GM20000 (cell line): ENCODE measurements around the gene APOLD1.

Source experiments
- DNase-seq: peaks from one replicate; pipeline ENCODE4 v3.0.0; 2012; ENCODE audit warnings: low spot score
- CTCF ChIP-seq: IDR thresholded peaks from 2 replicates; pipeline ENCODE4 v1.5.1; 2012; ENCODE audit warnings: mild to moderate bottlenecking, control low read depth; ENCODE audit errors: extremely low read depth, missing control alignments

APOLD1 gene

GRCh38 chr12:12770262-12770661 lies 15.2 kb upstream of the APOLD1 start:
- DNase-seq, result no peak
- no peak for TF ChIP-seq CTCF

- TF ChIP-seq CTCF, result no peak
- no peak for DNase-seq
Measured at GRCh38 chr12:12774791-12775190, 10.7 kb upstream of the APOLD1 start.

- no peak for DNase-seq
- no peak for TF ChIP-seq CTCF
Measured at GRCh38 chr12:12776261-12776660, 9.2 kb upstream of the APOLD1 start.

GRCh38 chr12:12777092-12777491 lies 8.4 kb upstream of the APOLD1 start:
- no peak for TF ChIP-seq CTCF
- no peak for DNase-seq

- DNase-seq, result no peak
- TF ChIP-seq CTCF, result no peak
Measured at GRCh38 chr12:12779007-12779406, 6.5 kb upstream of the APOLD1 start.

- DNase-seq, result no peak
- no peak for TF ChIP-seq CTCF
Measured at GRCh38 chr12:12779529-12779928, 5.9 kb upstream of the APOLD1 start.

- TF ChIP-seq CTCF, result no peak
- DNase-seq, result no peak
Measured at GRCh38 chr12:12784116-12784515, 1.3 kb upstream of the APOLD1 start.
